HG03025 (cell line): ENCODE data around the gene ALG1.

Experiments
- ATAC-seq: cut with Tn5 transposase; IDR thresholded peaks from one replicate; pipeline ENCODE4 v1.9.1; 2021; ENCODE audit warnings: mild to moderate bottlenecking, moderate library complexity; ENCODE audit not compliant: unreplicated experiment, low FRiP score

The ALG1 gene

GRCh38 chr16:5071681-5072333 lies at the start of gene ALG1:
TSS of gene ALG1 (plus strand) at chr16:5071843. CDS start at chr16:5071850, 7 bp downstream.
- ATAC-seq: peak; percentile 76

GRCh38 chr16:5022521-5022920 lies 49.1 kb upstream of the ALG1 start:
- no peak for ATAC-seq

- ATAC-seq: no peak
These were observed 47.0 kb upstream of the ALG1 start for GRCh38 chr16:5024632-5025031.

GRCh38 chr16:5025171-5025632 lies 46.4 kb upstream of the ALG1 start:
- no peak for ATAC-seq

GRCh38 chr16:5026664-5027063 lies 45.0 kb upstream of the ALG1 start:
- ATAC-seq: no peak

- no peak for ATAC-seq
These were observed 44.6 kb upstream of the ALG1 start for GRCh38 chr16:5027086-5027485.

- ATAC-seq: no peak
These were observed 43.9 kb upstream of the ALG1 start for GRCh38 chr16:5027575-5028235.

GRCh38 chr16:5028950-5029475 lies 42.6 kb upstream of the ALG1 start:
- no peak for ATAC-seq

GRCh38 chr16:5030251-5030870 lies 41.3 kb upstream of the ALG1 start:
- no peak for ATAC-seq

- ATAC-seq: no peak
These were observed 40.0 kb upstream of the ALG1 start for GRCh38 chr16:5031601-5032000.

- no peak for ATAC-seq
These were observed 38.9 kb upstream of the ALG1 start for GRCh38 chr16:5032748-5033167.

GRCh38 chr16:5033256-5034166 lies 38.1 kb upstream of the ALG1 start, which contains the start of gene NAGPA:
TSS of gene NAGPA (minus strand) at chr16:5033935. CDS start at chr16:5033914, 21 bp downstream.
- peak; percentile 70 for ATAC-seq

- no peak for ATAC-seq
These were observed 37.5 kb upstream of the ALG1 start for GRCh38 chr16:5034167-5034523.

GRCh38 chr16:5035909-5036227 lies 35.8 kb upstream of the ALG1 start:
- no peak for ATAC-seq

GRCh38 chr16:5036228-5037156 lies 35.2 kb upstream of the ALG1 start:
- no peak for ATAC-seq

- no peak for ATAC-seq
These were observed 31.2 kb upstream of the ALG1 start for GRCh38 chr16:5040451-5040850.

- ATAC-seq: no peak
These were observed 30.0 kb upstream of the ALG1 start for GRCh38 chr16:5041600-5042133.

- ATAC-seq: no peak
These were observed 29.0 kb upstream of the ALG1 start for GRCh38 chr16:5042574-5043171.

- no peak for ATAC-seq
These were observed 27.6 kb upstream of the ALG1 start for GRCh38 chr16:5044011-5044540.
